ENCODE data around the gene MAP4K2. TPM values are rescaled to one million over a fixed set of nuclear protein-coding genes. Genes with fewer than 3 reads are reported as not detected.

The MAP4K2 gene
- total and polyA plus RNA-seq, 9 of the 15 experiments (the other 6 are each of a cell fraction or from before 2014, with no cell fraction given): 0.13 to 14.5 (median 7.3) TPM

DNA sequence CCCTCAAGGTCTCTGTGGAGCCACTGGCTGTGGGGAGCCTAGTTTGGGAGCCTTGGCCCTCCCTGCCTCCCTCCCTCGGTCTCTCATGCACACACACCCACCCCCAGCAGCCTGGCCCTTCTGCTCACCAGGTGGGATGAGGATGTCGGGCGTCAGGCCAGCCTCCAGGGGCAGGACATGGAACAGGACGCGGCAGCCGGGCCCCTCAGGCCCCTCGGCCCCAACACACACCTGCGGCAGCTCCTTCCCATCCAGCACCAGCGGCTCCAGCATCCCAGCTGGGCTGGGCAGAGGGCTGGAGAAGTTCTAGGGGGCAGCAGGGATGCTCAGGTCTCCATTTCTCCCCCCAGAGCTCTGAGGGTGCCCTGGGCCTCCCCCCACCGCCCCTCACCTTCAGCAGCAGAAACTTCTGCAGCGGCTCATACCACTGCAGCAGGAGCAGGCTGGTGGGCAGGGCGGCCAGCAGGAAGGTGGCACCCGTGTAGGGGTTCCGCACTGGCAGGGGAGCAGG lies 11.2 kb downstream of the MAP4K2 start:
- WGBS (ENCODE audit: insufficient coverage, low coverage, missing lambda C conversion rate): 65% methylated on average over 9 of the region's 14 CpGs
- Histone ChIP-seq H2AFZ (ENCODE audit: low read depth, low read length) (no peak overlapping the region), H3K4me2 (ENCODE audit: insufficient read depth, low read length) (no peak overlapping the region), H3K9me1 (ENCODE audit: control insufficient read depth, insufficient read depth, low read length) (no peaks in the 10 kb centered on the region), H4K20me1 (replicated peaks; ENCODE audit: control insufficient read depth, insufficient read depth, low read length) (no peaks in the 10 kb centered on the region), H3K9me3 (replicated peaks; ENCODE audit: control insufficient read depth, insufficient read depth, low read depth, low read length) (no peaks in the 10 kb centered on the region), H3K9ac (ENCODE audit: insufficient read depth in 1 of 2, low read depth in 2 of 2, low read length in 2 of 2) (peak overlapping the region in 1 of 2 experiments; percentile 3; a peak in 2 of 4 replicates), H3K79me2 (ENCODE audit: control insufficient read depth, insufficient read depth, low read length) (no peaks in the 10 kb centered on the region), H3K4me3 (no peak overlapping the region), H3K4me1 (replicated peaks in 1 of 2; ENCODE audit: control insufficient read depth in 2 of 2, insufficient read depth in 2 of 2, low read length in 2 of 2) (peaks cover 3 to 29% of the 10 kb centered on the region in 2 experiments; a peak in 4 of 5 replicates), H3K36me3 (ENCODE audit: control insufficient read depth, insufficient read depth, low read length) (no peaks in the 10 kb centered on the region), H3K27ac (ENCODE audit: extremely low read depth, low read depth, low read length) (no peak overlapping the region), H3K27me3 (ENCODE audit: control insufficient read depth in 2 of 2, insufficient read depth in 2 of 2, low read length in 2 of 2) (no peaks in the 10 kb centered on the region)
- no peak for TF ChIP-seq ZNF134 (CRISPR knock-in tag; conservative IDR thresholded peaks at IDR 0.05)
- TF ChIP-seq MAFK (IDR thresholded peaks at IDR 0.05; ENCODE audit: low read length): no peak
- TF ChIP-seq ZNF41 (CRISPR knock-in tag; conservative IDR thresholded peaks at IDR 0.05): no peak
- TF ChIP-seq DNMT1 (IDR thresholded peaks at IDR 0.05): no peak
- no peak for TF ChIP-seq NR2F6 (CRISPR knock-in tag; IDR thresholded peaks at IDR 0.05)
- TF ChIP-seq KAT7 (CRISPR knock-in tag; IDR thresholded peaks at IDR 0.05; ENCODE audit: borderline replicate concordance): no peak
- no peak for TF ChIP-seq TAF9B (IDR thresholded peaks at IDR 0.05; ENCODE audit: partially characterized antibody)
- TF ChIP-seq SNRNP70 (optimal IDR thresholded peaks at IDR 0.05; ENCODE audit: low read depth, low read length): no peak
- no peak for TF ChIP-seq FOXK1 (CRISPR knock-in tag; IDR thresholded peaks at IDR 0.05; ENCODE audit: borderline replicate concordance)
- TF ChIP-seq, protein P1, sequence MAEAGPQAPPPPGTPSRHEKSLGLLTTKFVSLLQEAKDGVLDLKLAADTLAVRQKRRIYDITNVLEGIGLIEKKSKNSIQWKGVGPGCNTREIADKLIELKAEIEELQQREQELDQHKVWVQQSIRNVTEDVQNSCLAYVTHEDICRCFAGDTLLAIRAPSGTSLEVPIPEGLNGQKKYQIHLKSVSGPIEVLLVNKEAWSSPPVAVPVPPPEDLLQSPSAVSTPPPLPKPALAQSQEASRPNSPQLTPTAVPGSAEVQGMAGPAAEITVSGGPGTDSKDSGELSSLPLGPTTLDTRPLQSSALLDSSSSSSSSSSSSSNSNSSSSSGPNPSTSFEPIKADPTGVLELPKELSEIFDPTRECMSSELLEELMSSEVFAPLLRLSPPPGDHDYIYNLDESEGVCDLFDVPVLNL (CRISPR knock-in tag; IDR thresholded peaks at IDR 0.05; ENCODE audit: low read depth): no peak
- TF ChIP-seq NR1H2 (CRISPR knock-in tag; IDR thresholded peaks at IDR 0.05): no peak
- no peak for TF ChIP-seq ZBTB17 (CRISPR knock-in tag; IDR thresholded peaks at IDR 0.05)
- TF ChIP-seq, protein P2, sequence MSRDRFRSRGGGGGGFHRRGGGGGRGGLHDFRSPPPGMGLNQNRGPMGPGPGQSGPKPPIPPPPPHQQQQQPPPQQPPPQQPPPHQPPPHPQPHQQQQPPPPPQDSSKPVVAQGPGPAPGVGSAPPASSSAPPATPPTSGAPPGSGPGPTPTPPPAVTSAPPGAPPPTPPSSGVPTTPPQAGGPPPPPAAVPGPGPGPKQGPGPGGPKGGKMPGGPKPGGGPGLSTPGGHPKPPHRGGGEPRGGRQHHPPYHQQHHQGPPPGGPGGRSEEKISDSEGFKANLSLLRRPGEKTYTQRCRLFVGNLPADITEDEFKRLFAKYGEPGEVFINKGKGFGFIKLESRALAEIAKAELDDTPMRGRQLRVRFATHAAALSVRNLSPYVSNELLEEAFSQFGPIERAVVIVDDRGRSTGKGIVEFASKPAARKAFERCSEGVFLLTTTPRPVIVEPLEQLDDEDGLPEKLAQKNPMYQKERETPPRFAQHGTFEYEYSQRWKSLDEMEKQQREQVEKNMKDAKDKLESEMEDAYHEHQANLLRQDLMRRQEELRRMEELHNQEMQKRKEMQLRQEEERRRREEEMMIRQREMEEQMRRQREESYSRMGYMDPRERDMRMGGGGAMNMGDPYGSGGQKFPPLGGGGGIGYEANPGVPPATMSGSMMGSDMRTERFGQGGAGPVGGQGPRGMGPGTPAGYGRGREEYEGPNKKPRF (IDR thresholded peaks at IDR 0.05; ENCODE audit: low read depth, low read length): no peak
- ChIA-PET CTCF (ENCODE audit: low intra/inter-chr PET ratio) (no interaction called here), POLR2A (interaction anchor here (0.6 to 1.9 kb wide), 3 partner anchors 8 to 204 kb away, joined by 3 to 9 read pairs (median 3); no protein-coding TSS in a partner anchor)
- no peak for DNase-seq (ENCODE audit: extremely low read depth in 1 of 4, low spot score in 3 of 4)
- no peak for FAIRE-seq
- intact Hi-C loops (cut with micrococcal nuclease) (no loop called here), in situ Hi-C loops (cut with MboI) (no loop called here)
- no peak for ATAC-seq
- no TSS peak for BruUV-seq (replicated peaks)

Measured in K562 (cell line).